ENCODE data around the gene GTPBP6.
A peak's percentile ranks its signal among the peaks of the same experiment; 100 is the strongest.
"Not testable (repeated sequence)": the region's sequence is repeated elsewhere in the genome, so short reads cannot be mapped to it uniquely, and the experiment has no call there.

Gene GTPBP6

DNA sequence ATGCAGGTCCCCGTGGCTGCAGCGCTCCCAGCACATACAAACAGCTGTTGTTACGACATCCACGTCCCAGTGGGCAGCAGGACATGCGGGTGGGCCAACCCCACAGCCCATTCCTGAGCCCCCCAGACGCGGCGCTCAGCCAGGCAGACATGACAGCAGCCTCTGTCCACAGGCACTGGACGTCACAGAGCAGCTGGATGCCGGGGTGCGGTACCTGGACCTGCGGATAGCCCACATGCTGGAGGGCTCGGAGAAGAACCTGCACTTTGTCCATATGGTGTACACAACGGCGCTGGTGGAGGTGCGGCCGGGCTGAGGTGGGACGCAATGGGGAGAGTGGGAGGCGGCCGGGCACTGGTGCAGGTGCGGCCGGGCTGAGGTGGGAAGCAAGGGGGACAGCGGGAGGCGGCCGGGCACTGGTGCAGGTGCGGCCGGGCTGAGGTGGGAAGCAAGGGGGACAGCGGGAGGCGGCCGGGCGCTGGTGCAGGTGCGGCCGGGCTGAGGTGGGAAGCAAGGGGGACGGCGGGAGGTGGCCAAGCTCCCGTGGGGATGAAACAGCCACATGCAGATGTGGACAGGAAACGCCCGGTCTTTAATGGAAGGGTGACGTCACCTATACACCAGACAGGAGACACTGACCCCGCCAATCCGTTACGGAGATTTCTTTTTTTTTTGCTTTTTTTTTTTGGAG lies 28.0 kb downstream of the GTPBP6 start:
- DNase-seq, result no peak

DNA sequence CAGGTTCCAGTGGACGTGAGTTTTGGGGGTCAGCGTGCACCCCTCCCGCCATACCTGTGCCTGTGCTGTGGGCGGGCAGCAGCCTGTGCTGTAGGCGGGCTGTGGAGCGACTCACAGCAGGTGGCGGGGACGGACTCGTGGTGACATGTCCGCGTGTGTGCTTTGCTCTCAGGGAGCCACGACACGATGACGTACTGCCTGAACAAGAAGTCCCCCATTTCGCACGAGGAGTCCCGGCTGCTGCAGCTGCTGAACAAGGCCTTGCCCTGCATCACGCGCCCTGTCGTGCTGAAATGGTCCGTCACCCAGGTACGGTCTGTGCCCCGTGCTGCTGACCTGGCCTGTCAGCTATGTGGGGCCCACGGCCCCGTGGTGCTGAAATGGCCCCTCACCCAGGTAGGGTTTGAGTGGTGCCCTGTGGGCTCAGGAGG lies 30.0 kb downstream of the GTPBP6 start:
- no peak for DNase-seq

DNA sequence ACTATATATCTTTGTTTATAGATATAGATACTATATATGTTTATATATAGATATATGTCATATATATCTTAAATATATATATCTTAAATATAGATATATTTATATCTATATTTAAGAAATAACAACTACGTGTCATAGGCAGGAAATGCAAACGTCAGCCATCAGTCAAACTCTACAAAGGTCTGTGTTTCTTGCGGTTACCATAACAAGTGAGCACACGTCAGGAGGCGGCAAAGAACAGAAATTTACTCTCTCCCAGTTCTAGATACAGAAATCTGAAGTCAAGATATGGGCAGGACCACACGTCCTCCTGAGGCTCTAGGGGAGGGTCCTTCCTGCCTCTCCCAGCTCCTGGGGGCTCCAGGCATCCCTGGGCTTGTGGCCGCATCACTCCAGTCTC lies 30.9 kb downstream of the GTPBP6 start:
- DNase-seq, result no peak

DNA sequence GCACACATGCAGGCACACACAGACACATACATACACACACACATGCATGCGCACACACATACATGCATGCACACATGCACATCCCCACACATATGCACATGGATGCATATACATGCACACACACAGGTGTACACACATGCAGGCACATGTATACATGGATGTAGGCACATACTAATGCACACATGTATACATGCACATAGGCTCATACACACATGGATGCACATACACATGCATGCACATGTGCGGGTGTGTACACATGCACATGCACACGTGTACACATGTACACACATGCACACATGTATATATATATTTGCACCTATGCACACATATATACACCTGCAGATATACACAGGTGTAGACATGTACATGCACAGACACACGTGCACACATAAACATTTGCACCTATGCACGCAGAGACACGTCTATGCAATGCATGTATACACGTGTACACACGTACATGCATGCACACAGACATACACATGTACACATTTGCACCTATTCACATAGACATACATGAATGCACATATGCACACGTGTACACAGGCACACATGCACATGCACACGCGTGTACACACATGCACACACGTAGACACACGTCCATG lies 33.4 kb downstream of the GTPBP6 start:
- no peak for DNase-seq

DNA sequence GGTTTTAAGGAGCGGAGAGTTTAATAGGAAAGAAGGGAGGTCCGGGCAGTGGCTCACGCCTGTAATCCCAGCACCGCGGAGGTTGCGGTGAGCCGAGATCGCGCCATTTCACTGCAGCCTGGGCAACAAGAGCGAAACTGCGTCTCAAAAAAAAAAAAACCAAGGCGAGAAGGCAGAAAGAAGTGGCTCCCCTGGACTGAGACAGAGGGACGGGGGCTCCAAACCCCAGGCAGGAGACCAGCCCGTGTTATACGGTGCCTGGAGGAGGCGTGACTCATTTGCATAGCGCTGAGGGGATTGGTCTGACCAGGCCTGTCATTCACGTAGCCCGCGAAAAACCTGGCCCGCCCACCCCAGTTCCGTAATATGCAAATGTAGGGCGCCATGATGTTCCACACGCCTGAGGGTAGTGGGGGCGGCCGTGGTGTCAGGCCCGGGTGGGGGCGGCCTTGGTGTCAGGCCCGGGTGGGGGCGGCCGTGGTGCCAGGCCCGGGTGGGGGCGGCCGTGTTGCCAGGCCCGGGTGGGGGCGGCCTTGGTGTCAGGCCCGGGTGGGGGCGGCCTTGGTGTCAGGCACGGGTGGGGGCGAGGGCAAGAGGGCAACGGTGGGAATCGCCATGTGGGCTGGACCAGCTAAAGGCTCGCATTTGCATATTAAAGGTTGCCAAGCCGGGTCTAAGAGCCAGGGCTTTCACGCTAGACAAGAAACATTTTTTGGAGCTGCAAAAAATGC lies 35.3 kb downstream of the GTPBP6 start:
- DNase-seq, result peak; percentile 90

DNA sequence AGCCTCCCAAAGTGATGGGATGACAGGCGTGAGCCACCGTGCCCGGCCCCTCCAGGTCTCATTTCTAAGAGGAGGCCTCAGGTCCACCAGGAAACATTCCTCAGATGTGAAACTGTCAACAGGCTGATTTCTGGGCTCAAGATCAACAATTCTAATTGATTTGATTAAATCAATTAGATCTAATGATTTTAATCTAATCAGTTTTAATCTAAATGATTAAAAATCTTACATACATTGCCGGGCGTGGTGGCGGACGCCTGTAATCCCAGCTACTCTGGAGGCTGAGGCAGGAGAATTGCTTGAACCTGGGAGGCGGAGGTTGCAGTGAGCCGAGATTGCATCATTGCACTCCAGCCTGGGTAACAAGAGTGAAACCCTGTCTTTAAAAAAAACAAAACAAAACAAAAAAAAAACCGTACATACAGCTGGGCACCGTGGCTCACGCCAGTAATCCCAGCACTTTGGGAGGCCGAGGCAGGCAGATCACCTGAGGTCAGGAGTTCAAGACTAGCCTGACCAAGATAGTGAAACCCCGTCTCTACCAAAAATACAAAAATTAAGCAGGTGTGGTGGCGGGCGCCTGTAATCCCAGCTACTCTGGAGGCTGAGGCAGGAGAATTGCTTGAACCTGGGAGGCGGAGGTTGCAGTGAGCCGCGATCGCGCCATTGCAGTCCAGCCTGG lies 36.5 kb downstream of the GTPBP6 start:
- not testable (repeated sequence) for DNase-seq

DNA sequence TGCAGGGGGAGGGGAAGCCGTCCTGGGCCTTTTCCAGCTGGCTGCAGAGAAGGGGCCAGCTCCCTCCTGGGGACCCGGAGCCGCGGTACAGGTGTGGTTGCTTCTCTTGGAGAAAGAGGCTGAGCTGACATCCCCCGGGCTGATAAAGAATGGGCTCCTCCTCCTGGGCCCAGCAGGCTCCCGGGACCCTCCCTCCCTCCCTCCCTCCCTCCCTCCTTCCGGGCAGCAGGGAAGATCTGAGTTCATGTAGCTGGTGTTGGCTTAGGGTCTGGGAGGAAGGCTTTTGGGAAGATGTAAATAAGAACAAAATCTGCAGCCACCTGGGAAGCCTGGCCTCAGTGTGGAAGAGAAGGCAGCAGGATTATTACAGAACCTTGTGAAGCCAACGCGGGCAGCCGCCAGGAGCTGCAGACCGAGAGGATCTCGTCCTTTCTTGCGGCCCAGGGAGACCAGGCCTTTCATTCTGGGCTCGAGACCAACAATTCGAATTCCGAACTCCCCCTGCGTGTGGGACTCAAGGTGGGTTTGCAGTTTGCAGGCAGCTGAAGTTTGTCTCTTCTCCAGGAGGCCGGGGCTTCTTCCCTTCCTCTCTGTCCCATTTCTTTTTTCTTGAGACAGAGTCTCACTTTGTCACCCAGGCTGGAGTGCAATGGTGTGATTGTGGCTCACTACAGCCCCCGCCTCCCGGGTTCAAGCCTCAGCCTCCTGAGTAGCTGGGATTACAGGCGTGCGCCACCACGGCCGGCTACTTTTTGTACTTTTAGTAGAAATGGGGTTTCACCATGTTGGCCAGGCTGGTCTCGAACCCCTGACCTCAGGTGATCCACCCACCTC lies 37.2 kb downstream of the GTPBP6 start, which contains the start of gene PLCXD1:
PLCXD1 (plus strand) TSS at position 216 of the 834 bp plus-strand sequence. CDS start 2,807 bp downstream, outside the sequence.
- peak; percentile 73 for DNase-seq

DNA sequence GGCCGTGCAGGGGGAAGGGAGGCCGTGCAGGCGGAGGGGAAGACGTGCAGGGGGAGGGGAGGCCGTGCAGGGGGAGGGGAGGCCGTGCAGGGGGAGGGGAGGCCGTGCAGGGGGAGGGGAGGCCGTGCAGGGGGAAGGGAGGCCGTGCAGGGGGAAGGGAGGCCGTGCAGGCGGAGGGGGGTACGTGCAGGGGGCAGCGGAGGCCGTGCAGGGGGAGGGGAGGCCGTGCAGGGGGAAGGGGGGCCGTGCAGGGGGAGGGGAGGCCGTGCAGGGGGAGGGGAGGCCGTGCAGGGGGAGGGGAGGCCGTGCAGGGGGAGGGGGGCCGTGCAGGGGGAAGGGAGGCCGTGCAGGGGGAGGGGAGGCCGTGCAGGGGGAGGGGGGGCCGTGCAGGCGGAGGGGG lies 37.9 kb downstream of the GTPBP6 start:
- DNase-seq, result not testable (repeated sequence)

DNA sequence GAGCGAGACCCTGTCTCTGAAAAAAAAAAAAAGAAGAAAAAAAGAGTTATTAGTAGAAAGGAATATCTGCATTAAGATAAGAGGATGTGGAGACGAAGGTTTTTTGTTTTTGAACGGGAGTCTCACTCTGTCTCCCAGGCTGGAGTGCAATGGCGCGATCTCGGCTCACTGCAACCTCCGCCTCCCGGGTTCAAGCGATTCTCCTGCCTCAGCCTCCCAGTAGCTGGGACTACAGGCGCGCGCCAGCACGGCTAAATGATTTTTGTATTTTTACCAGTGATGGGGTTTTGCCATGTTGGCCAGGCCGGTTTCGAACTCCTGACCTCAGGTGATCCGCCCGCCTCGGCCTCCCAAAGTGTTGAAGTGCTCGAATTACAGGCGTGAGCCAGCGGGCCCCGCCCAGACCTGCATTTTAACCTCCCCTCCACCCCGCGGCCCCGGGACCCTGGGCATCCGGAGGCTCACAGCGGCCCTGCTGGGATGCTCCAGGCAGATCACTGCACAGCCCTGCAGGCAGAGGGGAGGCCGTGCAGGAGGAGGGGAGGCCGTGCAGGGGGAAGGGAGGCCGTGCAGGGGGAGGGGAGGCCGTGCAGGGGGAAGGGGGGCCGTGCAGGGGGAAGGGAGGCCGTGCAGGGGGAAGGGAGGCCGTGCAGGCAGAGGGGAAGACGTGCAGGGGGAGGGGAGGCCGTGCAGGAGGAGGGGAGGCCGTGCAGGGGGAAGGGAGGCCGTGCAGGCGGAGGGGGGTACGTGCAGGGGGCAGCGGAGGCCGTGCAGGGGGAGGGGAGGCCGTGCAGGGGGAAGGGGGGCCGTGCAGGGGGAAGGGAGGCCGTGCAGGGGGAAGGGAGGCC lies 38.6 kb downstream of the GTPBP6 start:
- not testable (repeated sequence) for DNase-seq

DNA sequence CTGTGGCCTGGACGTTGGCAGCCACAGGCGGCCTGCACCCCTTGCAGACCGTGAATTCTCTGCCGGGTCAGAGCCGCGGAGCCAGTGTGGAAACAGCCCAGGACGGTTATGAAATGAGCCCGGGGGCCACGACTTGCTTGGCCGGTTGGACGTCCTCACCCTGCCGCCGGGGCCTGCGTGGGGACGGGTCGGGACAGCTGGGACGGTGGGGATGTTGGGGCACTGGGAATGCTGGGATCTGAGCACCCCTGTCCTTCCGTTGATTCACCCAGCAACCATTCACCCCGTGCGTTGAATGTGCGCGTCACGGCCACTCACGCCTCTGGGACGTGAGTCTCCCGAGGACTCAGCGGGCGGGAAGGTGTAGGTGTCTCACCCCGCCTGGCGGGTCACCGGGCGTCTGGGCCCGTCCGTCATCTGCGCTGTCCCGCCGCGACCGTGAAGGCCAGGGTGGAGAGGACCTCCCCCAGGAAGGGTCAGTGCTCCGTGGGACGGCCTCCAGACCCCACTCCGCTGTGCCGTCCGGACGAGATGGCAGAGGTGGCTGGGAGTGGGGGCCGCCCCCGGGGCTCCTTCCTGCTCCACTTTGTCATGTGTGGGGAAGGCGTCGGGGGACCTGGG lies 41.9 kb downstream of the GTPBP6 start:
- peak; percentile 58 for DNase-seq

DNA sequence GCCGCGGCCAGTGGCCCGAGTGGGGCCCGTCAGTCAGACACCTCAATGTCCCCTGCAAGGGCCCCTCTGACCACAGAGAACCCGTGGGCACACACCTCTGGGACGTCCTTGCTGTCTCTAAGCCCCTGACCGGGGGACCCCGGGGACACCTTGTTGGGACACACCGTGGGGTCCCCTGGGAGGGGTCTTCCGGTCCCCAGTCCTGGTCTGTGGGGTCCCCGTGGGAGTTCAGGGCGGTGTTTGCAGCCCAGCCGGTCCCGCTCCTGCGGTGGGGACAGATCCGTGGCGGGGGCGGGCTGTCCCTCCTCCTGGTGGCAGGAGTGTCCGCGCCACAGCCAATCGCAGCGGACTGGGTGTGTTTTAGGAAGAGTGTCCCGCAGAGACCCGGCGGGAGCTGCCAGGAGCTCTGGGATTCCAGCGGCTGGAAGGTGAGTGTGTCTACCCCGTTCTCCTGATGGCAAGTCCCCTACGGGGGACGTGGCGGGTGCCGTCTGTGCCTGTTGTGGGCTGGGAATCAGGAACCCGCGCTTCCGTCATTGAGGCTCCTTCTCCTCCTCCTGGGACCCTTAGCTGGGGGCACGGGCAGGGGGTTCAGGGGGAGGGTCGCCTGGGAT lies 42.5 kb downstream of the GTPBP6 start:
- peak; percentile 71 for DNase-seq

DNA sequence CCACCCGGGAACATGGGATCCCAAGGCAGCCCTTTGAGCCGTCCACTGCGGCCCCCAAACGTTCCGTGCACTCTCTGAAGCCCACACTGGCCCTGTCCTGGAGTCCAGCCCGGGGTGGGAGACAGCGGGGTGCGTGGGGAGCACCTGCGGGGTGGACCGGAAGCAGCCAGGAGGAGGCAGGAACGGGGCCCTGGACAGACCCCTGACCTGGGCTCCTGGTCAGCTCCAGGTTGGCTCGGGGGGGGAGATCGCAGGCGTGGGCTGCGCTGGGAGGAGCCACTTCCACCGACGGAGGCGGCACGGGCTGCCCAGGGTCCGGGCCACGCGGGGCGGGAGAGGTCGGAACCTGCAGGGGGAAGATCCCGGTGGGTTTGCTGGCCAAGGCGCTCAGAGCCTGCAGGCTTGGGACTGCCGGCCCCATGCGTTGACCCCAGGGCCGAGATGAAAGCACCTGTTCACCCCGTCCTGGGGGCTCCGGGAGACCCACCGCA lies 43.1 kb downstream of the GTPBP6 start:
- DNase-seq, result peak; percentile 50

DNA sequence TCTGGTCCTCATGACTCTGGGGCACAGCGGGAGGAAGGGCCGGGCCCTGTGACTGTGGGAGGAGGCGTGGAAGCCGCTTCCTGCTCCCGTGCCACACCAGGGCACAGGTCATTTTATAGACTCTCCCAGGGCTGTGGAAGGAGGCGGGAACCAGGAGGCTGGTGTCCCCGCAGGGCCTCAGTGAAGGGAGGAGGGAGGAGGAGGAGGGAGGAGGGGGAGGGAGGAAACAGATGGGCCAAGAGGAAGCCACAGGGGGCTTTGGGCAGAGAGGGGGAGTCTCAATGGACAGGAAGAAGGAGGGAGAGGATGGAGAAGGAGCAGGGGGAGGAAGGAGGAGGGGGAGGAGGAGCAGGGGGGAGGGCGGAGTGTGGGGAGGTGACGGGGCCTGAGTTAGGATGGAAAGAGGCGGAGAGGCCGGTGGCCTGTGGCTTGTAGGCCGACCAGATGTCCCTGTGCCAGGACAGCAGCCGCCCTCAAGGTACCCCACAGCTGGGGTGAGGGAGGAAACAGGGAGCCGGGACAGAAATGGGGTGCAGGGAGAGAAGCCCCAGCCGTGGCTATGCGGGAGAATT lies 43.6 kb downstream of the GTPBP6 start:
- DNase-seq, result peak; percentile 65

DNA sequence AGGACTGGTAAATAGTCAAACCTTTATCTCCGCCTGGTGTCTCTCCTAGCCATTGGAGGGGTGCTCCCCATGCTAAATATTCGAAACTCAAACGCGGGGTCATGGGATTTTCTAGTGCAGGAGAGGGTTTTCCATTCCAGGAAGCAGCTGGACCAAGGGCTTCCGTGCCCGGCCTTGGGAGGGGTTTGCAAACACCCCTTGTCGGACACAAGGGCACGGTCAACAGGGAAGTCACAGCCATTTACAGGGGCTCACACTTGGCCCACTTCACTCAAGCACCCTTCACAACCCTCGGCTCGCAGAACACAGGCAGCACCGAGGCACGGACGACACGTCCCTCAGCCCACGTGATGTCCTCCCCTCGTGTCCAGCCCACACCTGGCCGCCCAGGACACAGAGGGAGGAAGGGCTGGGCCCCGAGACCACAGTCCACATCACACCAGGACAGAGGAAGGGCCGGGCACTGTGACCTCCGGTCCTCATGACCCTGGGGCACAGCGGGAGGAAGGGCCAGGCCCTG lies 47.7 kb downstream of the GTPBP6 start:
- DNase-seq, result no peak

DNA sequence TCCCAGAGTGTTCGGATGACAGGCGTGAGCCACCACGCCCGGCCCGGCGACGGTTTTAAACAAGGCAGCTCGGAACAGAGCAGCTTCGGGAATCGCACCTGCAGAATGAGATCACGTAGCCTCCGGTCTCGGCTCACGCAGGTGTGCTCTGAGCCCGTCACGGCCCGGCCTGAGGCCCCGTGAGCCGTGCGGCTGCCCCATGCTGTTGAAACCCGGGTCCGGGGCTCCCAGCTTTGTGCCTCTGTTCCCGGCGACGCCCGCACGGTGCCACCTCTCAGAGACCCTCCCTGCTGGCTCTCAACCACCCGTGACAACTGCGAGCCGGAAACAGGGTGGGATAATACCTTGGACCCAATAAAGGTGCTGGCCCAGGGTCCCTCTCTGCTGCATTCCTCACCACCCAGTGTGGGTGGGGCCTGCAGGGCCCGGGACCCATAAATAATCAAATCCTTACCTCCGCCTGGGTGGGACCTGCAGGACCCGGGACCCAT lies 50.8 kb downstream of the GTPBP6 start:
- DNase-seq, result no peak

DNA sequence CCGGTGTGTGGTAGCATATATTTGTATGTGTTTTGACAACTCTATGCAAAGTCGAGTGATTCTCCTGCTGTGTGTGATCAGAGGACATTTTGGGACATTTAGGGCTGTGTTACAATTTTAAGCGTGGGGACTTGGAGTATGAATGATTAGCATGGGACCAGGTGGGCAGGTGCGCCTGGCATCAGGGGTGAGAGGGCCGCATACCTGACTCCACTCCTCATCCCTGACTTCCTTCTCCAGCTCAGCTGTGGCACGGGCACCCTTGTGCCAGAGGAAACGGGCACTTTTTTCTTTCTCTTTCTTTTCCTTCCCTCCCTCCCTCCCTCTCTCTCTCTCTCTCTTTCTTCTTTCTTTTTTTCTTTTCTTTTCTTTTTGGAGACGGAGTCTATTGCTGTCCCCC lies 53.1 kb downstream of the GTPBP6 start:
- no peak for DNase-seq

DNA sequence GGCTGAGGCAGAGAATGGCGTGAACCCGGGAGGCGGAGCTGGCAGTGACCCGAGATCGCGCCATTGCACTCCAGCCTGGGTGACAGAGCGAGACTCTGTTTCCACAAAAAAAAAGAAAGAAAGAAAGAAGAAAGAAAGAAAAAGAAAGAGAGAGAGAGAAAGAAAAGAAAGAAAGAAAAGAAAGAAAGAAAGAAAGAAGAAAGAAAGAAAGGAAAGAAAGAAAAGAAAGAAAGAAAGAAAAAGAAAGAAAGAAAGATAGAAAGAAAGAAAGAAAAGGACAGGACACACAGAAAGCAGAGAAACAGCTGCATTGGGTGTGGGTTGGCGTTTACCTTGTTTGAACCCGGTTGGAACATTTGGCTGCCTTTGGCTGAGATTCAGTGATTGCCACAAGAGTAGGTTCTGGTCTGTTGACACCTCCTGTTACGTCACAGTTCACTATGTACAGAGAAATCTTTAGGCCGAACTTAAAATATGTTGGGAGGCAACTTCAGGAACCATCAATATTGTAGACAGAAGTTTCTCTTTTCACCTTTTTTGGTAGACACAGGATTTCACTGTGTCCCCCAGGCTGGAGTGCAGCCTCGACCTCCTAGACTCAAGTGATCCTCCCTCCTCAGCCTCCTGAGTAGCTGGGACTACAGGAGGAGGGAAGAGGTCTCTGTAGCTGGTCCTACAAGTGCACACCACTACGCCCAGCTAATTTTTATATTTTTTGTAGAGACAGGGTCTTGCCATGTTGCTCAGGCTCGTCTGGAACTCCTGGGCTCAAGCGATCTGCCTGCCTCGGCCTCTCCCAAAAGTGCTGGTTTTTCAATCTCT lies 53.8 kb downstream of the GTPBP6 start:
- no peak for DNase-seq

DNA sequence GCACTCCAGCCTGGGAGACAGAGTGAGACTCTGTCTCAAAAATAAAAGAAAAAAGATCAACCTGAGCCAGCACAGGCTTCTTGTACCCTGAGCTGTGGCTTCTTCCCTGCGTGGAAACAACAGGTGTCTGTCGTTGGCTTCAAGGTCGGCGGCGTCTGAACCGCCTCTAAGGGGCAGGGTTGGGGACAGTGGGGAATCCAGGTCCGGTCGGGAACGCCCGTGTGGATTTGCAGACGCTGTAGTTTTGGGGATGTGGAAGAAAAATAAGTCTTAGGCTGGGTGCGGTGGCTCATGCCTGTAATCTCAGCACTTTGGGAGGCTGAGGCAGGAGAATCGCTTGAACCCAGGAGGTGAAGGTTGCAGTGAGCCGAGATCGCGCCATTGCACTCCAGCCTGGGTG lies 54.6 kb downstream of the GTPBP6 start:
- DNase-seq, result not testable (repeated sequence)
